Fibroblast of the aortic adventitia (primary cell): ENCODE measurements around the gene MAP2K4. TPM values are rescaled to one million over a fixed set of nuclear protein-coding genes. Genes with fewer than 3 reads are reported as not detected.
"Not testable (repeated sequence)": the region's sequence is repeated elsewhere in the genome, so short reads cannot be mapped to it uniquely, and the experiment has no call there.

Experiments
- DNase-seq: peaks from one replicate; pipeline ENCODE4 v3.0.0-alpha.2; 2010; ENCODE audit warnings: low read depth
- H3K4me3 ChIP-seq: 2 replicates; pipeline ENCODE4 v1.5.1; 2011; ENCODE audit warnings: low read depth, mild to moderate bottlenecking, control low read depth, low read length, moderate library complexity
- CTCF ChIP-seq: IDR thresholded peaks from 2 replicates; pipeline ENCODE4 v1.5.1; 2011; ENCODE audit warnings: mild to moderate bottlenecking, low read length, control low read depth, inconsistent platforms; ENCODE audit not compliant: insufficient read depth
- total RNA-seq: library from RNA; depleted of rRNA; stranded (reverse); fragments of >200 nt; gene quantifications from 2 replicates; pipeline ENCODE4 v1.2.3, GENCODE V29; 2012; ENCODE audit warnings: low replicate concordance

Gene MAP2K4
- 12.9 and 26.5 TPM in 2 replicates for total RNA-seq

GRCh38 chr17:12020642-12021622 is at the start of gene MAP2K4:
TSS of gene MAP2K4 (plus strand) at chr17:12020877. CDS start at chr17:12020887, 10 bp downstream.
- TF ChIP-seq CTCF = no peak
- peak; percentile 78 for DNase-seq
- peak within 1 kb of the TSS; percentile 75 for H3K4me3 ChIP-seq

GRCh38 chr17:11972741-11973140 is 47.9 kb upstream of the MAP2K4 start:
- not testable (repeated sequence) for H3K4me3 ChIP-seq, DNase-seq

GRCh38 chr17:11979795-11980194 is 40.9 kb upstream of the MAP2K4 start:
- H3K4me3 ChIP-seq = no peak overlapping the region
- TF ChIP-seq CTCF = no peak
- no peak for DNase-seq

GRCh38 chr17:11980813-11981212 is 39.9 kb upstream of the MAP2K4 start:
- no peak overlapping the region for H3K4me3 ChIP-seq
- peak; percentile 25 for DNase-seq
- peak; percentile 44 for TF ChIP-seq CTCF

GRCh38 chr17:11981862-11982261 is 38.8 kb upstream of the MAP2K4 start:
- DNase-seq = no peak
- no peak overlapping the region for H3K4me3 ChIP-seq
- no peak for TF ChIP-seq CTCF

- DNase-seq = peak; percentile 45
- no peak for TF ChIP-seq CTCF
- no peak overlapping the region for H3K4me3 ChIP-seq
Measured at GRCh38 chr17:11986179-11986941, 34.3 kb upstream of the MAP2K4 start.

GRCh38 chr17:11986942-11987329 is 33.7 kb upstream of the MAP2K4 start:
- peak; percentile 77 for DNase-seq
- TF ChIP-seq CTCF = peak; percentile 46
- no peak overlapping the region for H3K4me3 ChIP-seq
